ENCODE data around the gene KLK7.

Gene KLK7

DNA sequence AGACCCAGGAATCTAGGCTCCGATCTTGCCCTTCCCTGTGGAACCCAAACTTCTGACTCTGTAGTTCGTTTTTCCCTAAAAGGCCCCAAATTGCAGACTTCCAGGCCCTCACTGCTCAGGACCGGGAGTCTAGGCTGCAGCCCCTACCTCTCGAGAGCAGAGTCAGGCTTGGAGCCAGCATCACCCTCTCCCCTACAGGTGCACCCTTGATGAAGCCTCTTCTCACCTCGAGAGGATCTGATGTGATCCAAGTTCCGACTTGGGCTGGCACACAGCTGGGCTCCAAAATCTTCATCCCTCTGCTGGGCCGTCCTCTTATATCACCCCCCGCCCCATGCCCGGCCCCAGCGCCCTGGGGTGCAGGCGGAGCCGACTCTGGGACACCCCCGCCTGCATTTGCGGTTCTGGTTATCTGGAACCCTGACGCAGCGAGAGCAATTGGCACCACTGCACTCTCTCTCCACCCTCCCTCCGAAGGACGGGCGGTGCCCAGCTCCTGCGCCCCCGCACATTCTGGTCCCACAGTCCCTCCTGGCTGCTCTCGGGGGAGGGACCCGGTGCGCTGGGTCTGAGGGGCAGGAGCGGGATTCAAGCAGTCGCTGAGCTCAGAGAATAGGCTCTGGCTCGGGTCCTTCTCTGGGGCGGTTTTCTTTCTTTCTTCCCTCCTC, at the start of gene KLK7:
KLK7 (minus strand) TSS at position 293 of the 668 bp plus-strand sequence. CDS start 1,518 bp downstream, outside the sequence.
- no peak for DNase-seq (ENCODE audit: low read depth in 2 of 2)

DNA sequence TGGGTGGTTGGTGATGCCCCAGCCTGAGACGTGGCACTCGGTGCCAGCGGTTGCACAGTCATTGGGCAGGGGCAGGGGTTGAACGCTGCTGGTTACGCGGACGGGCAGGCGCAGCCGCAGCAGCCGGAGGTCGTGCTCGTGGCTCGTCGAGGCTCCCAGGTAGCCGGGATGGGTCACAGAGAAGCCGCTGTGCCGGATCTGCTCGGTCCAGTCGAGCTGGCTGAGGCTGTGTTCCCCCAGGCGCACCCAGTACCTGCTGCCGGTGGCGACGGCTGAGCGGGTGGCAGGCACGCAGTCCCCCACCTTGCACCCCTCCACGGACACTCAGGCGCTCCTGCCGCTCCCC, 48.1 kb upstream of the KLK7 start:
- no peak for DNase-seq (ENCODE audit: low read depth in 2 of 2)

DNA sequence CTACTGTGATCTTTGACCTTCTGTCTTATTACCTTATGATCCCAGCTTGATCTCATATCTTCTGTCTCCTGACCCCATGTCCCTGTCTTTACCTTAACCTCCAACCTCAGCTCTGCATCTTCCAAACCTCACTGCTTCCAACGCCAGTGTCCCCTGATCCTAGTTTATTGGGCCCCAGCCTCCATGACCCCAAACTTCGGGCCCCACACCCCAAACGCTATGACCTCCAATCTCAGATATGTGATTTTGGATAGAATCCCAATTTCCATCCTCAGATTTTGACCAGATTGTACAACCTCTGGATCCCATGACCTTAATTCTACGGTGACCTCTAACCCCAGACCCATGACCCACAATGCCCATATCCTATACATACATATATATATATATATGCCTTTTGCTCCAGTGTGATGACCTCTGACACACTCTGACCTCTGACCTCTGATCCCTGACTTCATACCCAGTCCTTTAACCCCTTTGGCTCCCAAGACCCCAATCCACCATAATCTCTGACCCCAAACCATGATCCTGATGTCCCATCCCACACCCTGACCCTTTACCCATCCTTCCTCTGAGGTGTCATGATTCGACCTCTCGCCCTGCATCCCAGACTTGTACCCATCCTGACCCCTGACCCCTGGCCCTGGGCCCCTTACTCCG, 47.6 kb upstream of the KLK7 start:
- no peak for DNase-seq (ENCODE audit: low read depth in 2 of 2)

- DNase-seq (ENCODE audit: low read depth in 2 of 2), result no peak
Observed at GRCh38 chr19:51030631-51031030, 46.9 kb upstream of the KLK7 start.

DNA sequence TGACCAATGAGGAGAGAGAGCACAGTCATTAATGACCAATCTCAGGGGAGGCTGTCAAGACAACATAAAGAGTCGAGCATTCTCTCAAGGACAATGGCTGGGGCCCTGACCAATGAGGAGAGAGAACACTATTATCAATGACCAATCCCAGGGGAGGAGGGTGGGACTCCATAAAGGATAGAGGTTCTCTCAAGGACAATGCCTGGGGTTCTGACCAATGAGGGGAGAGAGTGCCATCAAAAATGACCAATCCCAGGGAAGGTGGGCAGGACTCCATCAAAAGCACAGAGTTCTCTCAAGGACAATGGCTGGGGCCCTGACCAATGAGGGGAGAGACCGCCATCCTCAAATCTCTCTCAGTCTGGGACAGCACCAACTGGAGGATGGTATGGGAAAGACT, 46.0 kb upstream of the KLK7 start:
- no peak for DNase-seq (ENCODE audit: low read depth in 2 of 2)

DNA sequence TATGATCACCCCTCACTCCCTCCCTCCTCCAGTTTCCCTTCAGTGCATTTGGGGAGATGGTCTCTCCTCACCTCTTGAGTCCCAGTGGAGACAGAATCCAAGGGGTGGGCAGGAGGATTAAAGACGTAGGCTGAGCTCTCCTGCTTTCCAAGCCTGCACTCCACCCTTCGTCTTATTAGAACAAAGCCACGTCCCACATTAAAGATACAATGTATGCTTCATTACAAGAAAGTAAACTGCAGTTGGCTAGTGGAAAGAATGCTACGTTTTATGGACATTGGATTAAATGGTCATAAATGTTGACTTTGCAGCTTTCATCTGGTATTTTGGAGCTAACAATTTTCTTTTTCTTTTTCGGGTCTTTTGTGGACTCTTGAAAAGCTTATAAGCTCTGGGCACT, 44.2 kb upstream of the KLK7 start:
- no peak for DNase-seq (ENCODE audit: low read depth in 2 of 2)

DNA sequence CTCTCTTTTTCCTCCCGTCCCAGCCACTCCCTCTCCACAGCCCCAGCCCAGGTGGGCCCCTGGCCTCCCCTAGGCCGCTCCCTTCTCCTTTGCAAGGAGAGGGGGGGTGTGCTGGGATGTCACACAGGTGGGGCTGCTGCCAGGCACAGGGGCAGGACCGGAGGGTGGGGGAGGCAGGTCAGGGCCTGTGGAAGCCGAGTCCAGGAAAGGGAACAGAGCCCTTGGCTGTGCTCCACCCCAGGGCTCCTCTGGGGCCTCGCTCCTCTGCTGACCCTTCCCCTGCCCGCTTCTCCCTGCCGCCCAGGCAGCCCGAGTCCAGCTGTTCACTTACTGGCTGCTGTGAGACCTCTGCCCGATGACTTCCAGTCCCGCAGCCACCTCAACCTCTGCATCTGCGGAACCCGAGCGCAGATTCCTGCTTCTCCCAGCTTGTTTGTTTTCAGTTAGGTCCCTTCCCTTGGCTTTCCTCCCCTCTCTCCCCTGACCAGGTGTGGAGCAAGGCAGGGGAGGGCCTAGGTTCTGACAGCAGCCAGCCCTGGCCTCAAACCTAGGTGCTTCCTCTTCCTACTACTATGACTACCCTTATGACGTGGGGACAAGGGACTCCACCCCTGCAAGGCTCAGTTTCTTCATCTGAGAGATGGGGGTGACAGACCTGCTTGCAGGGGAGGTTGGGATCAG, 43.5 kb upstream of the KLK7 start:
- DNase-seq (ENCODE audit: low read depth in 2 of 2), result no peak

DNA sequence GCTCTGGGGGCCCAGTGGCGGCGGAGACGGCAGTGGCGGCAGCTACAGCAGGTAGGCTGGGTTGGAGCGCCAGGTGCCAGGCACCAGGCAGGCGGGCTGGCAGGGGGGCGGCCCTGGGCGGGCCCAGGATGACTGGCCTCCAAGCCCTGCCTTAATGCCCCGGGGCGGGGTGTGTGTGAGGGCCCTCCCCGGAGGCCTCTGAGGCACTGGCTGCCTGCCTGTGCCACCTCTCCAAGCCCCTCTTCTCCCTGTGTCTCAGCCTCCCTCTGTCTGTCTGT, 42.8 kb upstream of the KLK7 start, which contains the start of gene KLK11:
KLK11 (minus strand) TSS at position 63 of the 278 bp plus-strand sequence. CDS start 985 bp downstream, outside the sequence.
- no peak for DNase-seq (ENCODE audit: low read depth in 2 of 2)

DNA sequence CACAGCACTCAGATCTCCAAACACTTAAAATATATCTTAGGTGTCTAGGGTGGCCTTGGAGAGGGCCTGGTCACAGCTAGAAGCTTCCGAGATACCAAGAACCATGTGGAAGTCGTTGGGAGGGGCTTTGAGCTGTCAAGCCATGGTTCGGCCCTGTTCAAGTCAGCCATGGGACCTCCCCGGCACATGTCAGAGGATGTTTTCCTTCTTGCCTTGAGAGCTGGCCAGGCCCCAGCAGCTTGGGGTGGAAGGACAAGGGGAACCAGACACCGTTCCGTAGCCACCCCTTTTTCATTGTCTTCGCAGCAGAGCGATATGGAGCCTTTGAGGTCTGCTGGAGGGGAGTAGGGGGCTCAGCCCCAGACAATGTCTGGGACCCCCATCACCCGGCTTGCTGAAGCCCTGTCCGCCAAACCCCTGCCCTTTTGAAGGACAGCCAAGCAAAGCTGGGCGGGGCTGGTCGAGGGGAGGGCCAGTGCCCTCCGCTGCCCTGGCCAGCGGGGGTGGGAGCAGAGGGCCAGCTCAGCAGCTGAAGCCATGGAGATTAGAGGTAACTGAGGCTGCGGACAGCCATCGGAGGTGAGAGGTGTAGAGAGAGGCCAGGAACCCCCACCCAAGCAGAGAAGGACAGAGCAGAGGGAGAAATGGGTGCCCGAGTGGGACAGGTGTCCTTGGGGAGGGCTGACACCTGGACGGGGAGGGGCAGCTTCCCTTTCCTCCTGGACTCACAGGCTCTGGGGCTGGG, 42.3 kb upstream of the KLK7 start:
- DNase-seq (ENCODE audit: low read depth in 2 of 2), result no peak

- DNase-seq (ENCODE audit: low read depth in 2 of 2), result no peak
Observed at GRCh38 chr19:51025401-51025800, 41.7 kb upstream of the KLK7 start.

GRCh38 chr19:51024924-51025323, 41.2 kb upstream of the KLK7 start:
- DNase-seq (ENCODE audit: low read depth in 2 of 2), result no peak

DNA sequence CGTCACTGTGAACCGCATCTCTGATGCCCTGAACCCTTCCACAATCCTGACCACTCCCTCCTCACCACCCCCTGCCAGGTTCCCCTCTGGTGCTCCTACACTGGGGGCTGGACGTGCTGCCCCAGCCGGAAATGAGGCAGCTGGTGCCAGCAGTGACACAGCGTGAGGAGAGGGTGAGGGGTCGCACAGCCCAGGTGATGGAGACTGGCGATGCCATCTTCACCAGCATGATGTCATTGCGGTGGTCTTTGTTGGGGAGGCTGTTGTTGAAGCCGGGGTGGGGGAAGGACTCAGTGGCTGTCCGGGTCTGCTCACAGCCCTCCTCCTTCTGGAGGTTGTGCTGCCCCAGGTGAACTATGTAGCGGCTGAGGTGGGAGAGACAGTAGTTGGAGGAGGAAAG, 40.2 kb upstream of the KLK7 start:
- DNase-seq (ENCODE audit: low read depth in 2 of 2), result no peak

GRCh38 chr19:51022526-51022925, 38.8 kb upstream of the KLK7 start:
- no peak for DNase-seq (ENCODE audit: low read depth in 2 of 2)

- DNase-seq (ENCODE audit: low read depth in 2 of 2), result no peak
Observed at GRCh38 chr19:51020988-51021651, 37.4 kb upstream of the KLK7 start.

DNA sequence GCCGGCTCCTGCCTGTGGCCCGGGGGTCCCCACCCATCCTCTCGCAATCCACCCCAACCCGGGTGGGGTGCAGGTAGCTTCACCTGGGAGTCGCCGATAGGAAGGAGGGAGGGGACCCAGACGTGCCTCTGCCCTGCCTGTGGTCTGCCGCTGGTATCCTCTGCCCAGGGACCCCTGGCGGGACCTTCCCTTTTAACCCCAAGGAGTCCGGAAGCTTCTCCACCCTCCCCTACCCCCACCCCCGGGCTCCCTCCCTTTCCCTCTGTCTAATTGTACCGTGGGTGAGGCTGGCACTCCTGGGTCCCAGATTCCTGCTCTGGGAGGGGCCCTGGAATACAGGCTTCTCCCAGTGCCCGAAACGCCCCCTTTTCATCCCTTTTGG, 35.8 kb upstream of the KLK7 start, which contains the start of gene KLK10:
KLK10 (minus strand) TSS at position 166 of the 382 bp plus-strand sequence. CDS start 579 bp downstream, outside the sequence.
- DNase-seq (ENCODE audit: low read depth in 2 of 2), result no peak

DNA sequence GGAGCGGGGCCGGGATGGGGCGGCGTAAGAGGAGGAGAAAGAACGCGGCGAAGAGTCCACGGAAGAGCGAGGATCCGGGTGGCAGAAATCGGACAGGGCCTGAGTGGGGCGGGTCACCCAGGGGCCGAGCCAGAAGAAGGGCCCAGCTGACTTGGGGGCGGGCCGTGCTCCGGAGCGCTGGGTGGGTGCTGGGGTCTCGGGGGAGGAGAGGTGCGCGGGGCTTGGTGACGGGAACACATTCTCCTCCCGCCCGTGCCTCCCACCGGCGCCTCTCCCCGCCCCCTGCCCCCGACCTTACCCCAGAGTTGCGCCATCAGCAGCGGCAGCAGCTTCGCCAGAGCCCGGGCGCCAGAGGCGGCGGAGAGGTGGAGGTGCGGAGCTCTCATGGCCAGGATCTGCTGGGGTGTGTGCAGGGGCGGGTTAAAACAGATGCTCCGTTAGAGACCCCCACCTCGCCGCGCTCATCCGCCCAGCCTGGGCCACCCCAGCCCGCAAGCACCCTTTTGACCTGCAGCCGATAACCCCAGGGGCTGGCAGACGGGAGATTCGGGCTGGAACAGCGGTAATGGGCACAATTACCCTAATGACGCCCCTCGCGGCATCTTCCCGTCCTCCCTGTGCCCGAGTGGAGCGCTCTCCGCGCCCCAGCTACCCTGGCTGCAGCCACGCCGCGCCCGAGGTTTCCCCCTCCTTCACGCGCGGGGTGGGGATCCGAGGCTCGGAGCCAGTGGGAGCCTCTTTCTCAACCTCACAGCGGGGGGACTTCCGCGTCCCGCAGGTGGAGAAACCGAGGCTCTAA, 35.2 kb upstream of the KLK7 start:
- DNase-seq (ENCODE audit: low read depth in 2 of 2), result no peak

GRCh38 chr19:51016798-51017683, 33.3 kb upstream of the KLK7 start:
- DNase-seq (ENCODE audit: low read depth in 2 of 2), result peak; percentile 42 to 75

GRCh38 chr19:51015691-51016267, 32.1 kb upstream of the KLK7 start:
- DNase-seq (ENCODE audit: low read depth in 2 of 2), result no peak

DNA sequence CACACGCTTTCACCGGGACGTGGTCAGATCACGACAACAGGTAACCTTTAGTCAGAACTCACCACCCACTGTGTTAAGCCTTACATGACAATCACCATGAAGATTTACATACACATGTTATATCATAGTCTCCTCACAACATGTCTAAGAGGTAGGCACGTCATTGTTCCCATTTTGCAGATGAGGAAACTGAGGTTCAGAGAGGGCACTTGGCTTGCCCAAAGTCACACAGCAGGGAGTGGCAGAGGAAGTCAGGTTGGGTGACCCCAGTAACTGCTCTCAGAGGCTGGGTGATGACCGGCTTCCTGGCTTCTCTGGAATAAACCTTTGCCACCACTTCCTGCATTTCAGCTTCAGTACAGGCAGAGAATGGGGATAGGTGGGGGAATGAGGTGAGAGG, 30.5 kb upstream of the KLK7 start:
- no peak for DNase-seq (ENCODE audit: low read depth in 2 of 2)
